CD4-positive, alpha-beta T cell treated with Interleukin-2 at 100 ng/mL for 4 hours (primary cell): ENCODE data around the gene FRK.

Source experiments
- DNase-seq: peaks from one replicate; pipeline ENCODE4 v3.0.0-alpha.2; 2020; ENCODE audit warnings: low spot score

The FRK gene

DNA sequence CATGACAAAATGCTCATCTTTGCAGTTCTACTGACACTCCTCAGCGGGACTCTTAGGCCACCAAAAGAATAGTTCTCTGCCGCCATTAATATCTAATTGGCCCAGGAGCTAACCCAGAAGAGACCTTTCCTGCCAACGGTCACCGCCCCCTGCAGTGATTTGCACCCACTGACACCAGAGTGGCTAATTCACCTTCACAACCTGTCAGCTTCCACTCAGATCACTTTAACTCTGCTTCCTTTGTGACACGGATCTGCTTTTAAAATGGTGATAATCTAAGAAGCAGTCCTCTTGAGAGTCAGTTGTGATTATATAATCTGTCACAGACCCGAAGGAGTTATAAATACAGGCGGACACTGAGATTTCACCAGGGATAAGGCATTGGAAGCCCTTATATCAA lies 172.8 kb downstream of the FRK start:
- no peak for DNase-seq

DNA sequence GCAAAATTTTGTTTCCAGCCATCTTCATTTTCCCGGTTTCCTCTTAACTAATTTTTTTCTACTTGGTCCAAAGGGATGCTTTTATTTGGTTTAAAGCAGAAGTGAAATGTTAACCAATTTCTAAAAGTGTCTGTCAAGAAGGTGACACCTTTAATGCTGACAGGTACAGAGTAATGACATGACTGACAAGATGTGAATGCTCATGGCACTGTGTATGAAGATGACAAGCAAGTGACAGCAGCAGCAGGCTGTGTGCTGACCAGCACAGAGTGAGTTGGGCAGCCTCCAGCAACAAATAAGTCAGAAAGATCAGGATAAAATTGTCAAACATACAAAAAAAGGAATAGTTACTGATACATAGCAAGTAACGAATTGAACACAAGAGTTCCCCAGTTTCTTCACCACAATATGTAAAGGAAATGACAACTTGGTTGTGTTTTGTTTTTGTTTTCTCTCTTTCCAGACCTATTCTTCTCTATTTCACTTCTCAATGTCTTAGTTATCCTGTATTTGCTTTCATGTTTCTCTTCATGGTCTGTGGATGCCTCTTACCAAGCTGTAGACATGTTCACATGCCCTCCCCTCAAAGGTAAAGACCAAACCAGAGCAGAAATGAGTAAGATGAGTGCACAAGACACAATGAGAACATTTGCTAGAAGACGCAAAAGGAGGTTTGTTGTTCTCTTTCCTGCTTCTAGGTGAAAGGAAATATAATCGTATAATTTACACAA lies 174.9 kb downstream of the FRK start:
- DNase-seq: no peak

DNA sequence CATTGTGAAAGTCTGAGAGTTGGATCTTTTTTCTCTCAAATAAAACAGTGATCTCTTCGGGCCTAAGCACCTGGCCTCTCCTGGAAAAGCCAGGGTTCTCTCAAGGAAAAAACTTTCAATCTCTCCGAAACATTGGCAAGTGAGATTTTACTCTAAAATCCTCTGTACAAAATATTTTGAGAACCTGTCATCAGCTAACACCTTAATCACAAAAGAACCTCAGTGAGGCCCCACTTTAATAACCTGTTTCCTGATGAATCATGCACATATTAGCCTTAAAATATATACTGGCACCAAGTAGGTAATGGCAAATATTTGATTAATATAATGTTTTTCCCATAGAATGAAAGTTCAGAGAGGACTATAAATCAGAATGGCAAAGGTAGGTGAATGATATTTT lies 177.9 kb downstream of the FRK start:
- no peak for DNase-seq

DNA sequence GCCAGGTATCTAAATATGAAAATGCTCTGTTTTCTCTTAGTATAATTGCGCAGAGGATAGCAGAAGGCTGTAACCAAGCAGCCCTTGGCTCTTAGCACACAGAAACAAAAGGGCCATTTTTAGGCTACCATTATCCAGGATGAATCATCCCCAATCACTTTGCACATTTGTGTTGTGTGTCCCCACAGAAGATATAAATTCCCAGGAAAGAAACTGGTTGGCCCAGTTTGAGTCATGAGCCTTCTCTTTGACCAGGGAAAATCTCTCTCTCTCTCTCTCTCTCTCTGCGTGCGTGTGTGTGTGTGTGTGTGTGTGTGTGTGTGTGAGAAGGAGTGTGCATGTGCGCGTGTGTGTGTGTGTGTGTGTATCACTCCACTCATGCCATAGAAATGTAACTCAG lies 178.5 kb downstream of the FRK start:
- DNase-seq: no peak
